Measurements from ENCODE around the gene NT5DC4.

The NT5DC4 gene

GRCh38 chr2:112723995-112724394, 3.2 kb downstream of the NT5DC4 start:
- no peak for DNase-seq

GRCh38 chr2:112724591-112725525, 4.0 kb downstream of the NT5DC4 start:
- DNase-seq = no peak

GRCh38 chr2:112725545-112726457, 5.0 kb downstream of the NT5DC4 start:
- no peak for DNase-seq

GRCh38 chr2:112726487-112727190, 5.8 kb downstream of the NT5DC4 start:
- peak in 13 of 14 donors; percentile 34 to 85 (median 71) for DNase-seq

- DNase-seq = no peak
Measured at GRCh38 chr2:112727276-112728028, 6.6 kb downstream of the NT5DC4 start.

- DNase-seq = no peak
Measured at GRCh38 chr2:112728029-112728362, 7.2 kb downstream of the NT5DC4 start.

GRCh38 chr2:112728378-112729175, 7.8 kb downstream of the NT5DC4 start:
- no peak for DNase-seq

- DNase-seq = no peak
Measured at GRCh38 chr2:112730216-112730615, 9.4 kb downstream of the NT5DC4 start.

GRCh38 chr2:112730791-112731190, 10.0 kb downstream of the NT5DC4 start:
- no peak for DNase-seq

- DNase-seq = no peak
Measured at GRCh38 chr2:112731479-112731878, 10.7 kb downstream of the NT5DC4 start.

- no peak for DNase-seq
Measured at GRCh38 chr2:112733456-112733855, 12.6 kb downstream of the NT5DC4 start.

GRCh38 chr2:112733871-112734270, 13.1 kb downstream of the NT5DC4 start:
- no peak for DNase-seq

- no peak for DNase-seq
Measured at GRCh38 chr2:112737542-112738232, 16.9 kb downstream of the NT5DC4 start.

- no peak for DNase-seq
Measured at GRCh38 chr2:112740527-112740926, 19.7 kb downstream of the NT5DC4 start.

- peak in 11 of 14 donors; percentile 8 to 77 (median 47) for DNase-seq
Measured at GRCh38 chr2:112749755-112750559, 29.1 kb downstream of the NT5DC4 start.

GRCh38 chr2:112750560-112750843, 29.7 kb downstream of the NT5DC4 start:
- no peak for DNase-seq

GRCh38 chr2:112751451-112752197, 30.8 kb downstream of the NT5DC4 start:
- no peak for DNase-seq

GRCh38 chr2:112752667-112753066, 31.8 kb downstream of the NT5DC4 start:
- DNase-seq = no peak

- DNase-seq = no peak
Measured at GRCh38 chr2:112754564-112754963, 33.7 kb downstream of the NT5DC4 start.
